ENCODE results near the gene COX15.
"Not testable (repeated sequence)": the region's sequence is repeated elsewhere in the genome, so short reads cannot be mapped to it uniquely, and the experiment has no call there.

- TF ChIP-seq POLR2A, EP300, CTCF, POLR2AphosphoS5 (IDR thresholded peaks at IDR 0.05): not testable (repeated sequence)
These were observed 2.2 kb upstream of the COX15 start for GRCh38 chr10:99734111-99734510.
